ENCODE results near the gene AK8.

The AK8 gene

GRCh38 chr9:132708769-132709430, 169.2 kb downstream of the AK8 start:
- TF ChIP-seq ZBTB7A (IDR thresholded peaks at IDR 0.05; ENCODE audit: low read depth) (no peak), CREB1 (IDR thresholded peaks at IDR 0.05; ENCODE audit: low read depth) (no peak), EGR1 (IDR thresholded peaks at IDR 0.05) (no peak), YY1 (IDR thresholded peaks at IDR 0.05; ENCODE audit: low read depth) (no peak), RAD21 (IDR thresholded peaks at IDR 0.05; ENCODE audit: low read depth) (no peak), TAF1 (IDR thresholded peaks at IDR 0.05; ENCODE audit: low read depth) (no peak), FOXM1 (IDR thresholded peaks at IDR 0.05; ENCODE audit: borderline replicate concordance, low read depth) (no peak), CEBPB (IDR thresholded peaks at IDR 0.05) (no peak)

GRCh38 chr9:132708239-132708638, 169.8 kb downstream of the AK8 start:
- TF ChIP-seq EP300 (IDR thresholded peaks at IDR 0.05; ENCODE audit: borderline replicate concordance) (no peak), TEAD4 (IDR thresholded peaks at IDR 0.05) (no peak), REST (IDR thresholded peaks at IDR 0.05; ENCODE audit: low read depth) (no peak)

GRCh38 chr9:132703336-132703735, 174.7 kb downstream of the AK8 start:
- TF ChIP-seq NFIC (IDR thresholded peaks at IDR 0.05) (no peak), EGR1 (IDR thresholded peaks at IDR 0.05) (no peak), CREB1 (IDR thresholded peaks at IDR 0.05; ENCODE audit: low read depth) (no peak), TCF12 (IDR thresholded peaks at IDR 0.05; ENCODE audit: low read depth) (no peak), FOXM1 (IDR thresholded peaks at IDR 0.05; ENCODE audit: borderline replicate concordance, low read depth) (no peak), TAF1 (IDR thresholded peaks at IDR 0.05; ENCODE audit: low read depth) (no peak), TEAD4 (IDR thresholded peaks at IDR 0.05) (no peak), USF1 (IDR thresholded peaks at IDR 0.05) (no peak), ZBTB7A (IDR thresholded peaks at IDR 0.05; ENCODE audit: low read depth) (no peak), MAX (IDR thresholded peaks at IDR 0.05) (no peak), RAD21 (IDR thresholded peaks at IDR 0.05; ENCODE audit: low read depth) (no peak), EP300 (IDR thresholded peaks at IDR 0.05; ENCODE audit: borderline replicate concordance) (no peak), REST (IDR thresholded peaks at IDR 0.05; ENCODE audit: low read depth) (no peak), CEBPB (IDR thresholded peaks at IDR 0.05) (no peak), YY1 (IDR thresholded peaks at IDR 0.05; ENCODE audit: low read depth) (no peak)

GRCh38 chr9:132702254-132702653, 175.8 kb downstream of the AK8 start:
- TF ChIP-seq EGR1 (IDR thresholded peaks at IDR 0.05) = no peak
- TF ChIP-seq FOXM1 (IDR thresholded peaks at IDR 0.05; ENCODE audit: borderline replicate concordance, low read depth) = no peak
- TF ChIP-seq MAX (IDR thresholded peaks at IDR 0.05) = no peak
- no peak for TF ChIP-seq NFIC (IDR thresholded peaks at IDR 0.05)
- TF ChIP-seq YY1 (IDR thresholded peaks at IDR 0.05; ENCODE audit: low read depth) = no peak
- no peak for TF ChIP-seq TCF12 (IDR thresholded peaks at IDR 0.05; ENCODE audit: low read depth)
- TF ChIP-seq ZBTB7A (IDR thresholded peaks at IDR 0.05; ENCODE audit: low read depth) = no peak
- TF ChIP-seq USF1 (IDR thresholded peaks at IDR 0.05) = no peak
- no peak for TF ChIP-seq RAD21 (IDR thresholded peaks at IDR 0.05; ENCODE audit: low read depth)
- no peak for TF ChIP-seq REST (IDR thresholded peaks at IDR 0.05; ENCODE audit: low read depth)
- no peak for TF ChIP-seq EP300 (IDR thresholded peaks at IDR 0.05; ENCODE audit: borderline replicate concordance)
- no peak for TF ChIP-seq CREB1 (IDR thresholded peaks at IDR 0.05; ENCODE audit: low read depth)
- no peak for TF ChIP-seq CEBPB (IDR thresholded peaks at IDR 0.05)
- TF ChIP-seq TEAD4 (IDR thresholded peaks at IDR 0.05) = no peak
- TF ChIP-seq TAF1 (IDR thresholded peaks at IDR 0.05; ENCODE audit: low read depth) = no peak

Data from Ishikawa (cell line).